Astrocyte of the spinal cord (primary cell): ENCODE measurements around the gene IGFN1.

ENCODE experiments used
- DNase-seq: peaks from one replicate; pipeline ENCODE4 v3.0.0; 2011; ENCODE audit warnings: low read depth, low spot score
- H3K4me3 ChIP-seq: 2 replicates; pipeline ENCODE4 v1.5.1; 2011; ENCODE audit warnings: low read depth, mild to moderate bottlenecking, low read length, moderate library complexity
- in situ Hi-C: cut with HindIII; loops from 2 replicates; pipeline ENCODE4 v1.10.0; 2017; ENCODE audit warnings: low sequenced_read_pairs
- TF ChIP-seq, protein P1 (sequence below): IDR thresholded peaks from 2 replicates; pipeline ENCODE4 v1.5.1; 2012; ENCODE audit warnings: low read depth, mild to moderate bottlenecking, low read length, inconsistent platforms

Gene IGFN1

DNA sequence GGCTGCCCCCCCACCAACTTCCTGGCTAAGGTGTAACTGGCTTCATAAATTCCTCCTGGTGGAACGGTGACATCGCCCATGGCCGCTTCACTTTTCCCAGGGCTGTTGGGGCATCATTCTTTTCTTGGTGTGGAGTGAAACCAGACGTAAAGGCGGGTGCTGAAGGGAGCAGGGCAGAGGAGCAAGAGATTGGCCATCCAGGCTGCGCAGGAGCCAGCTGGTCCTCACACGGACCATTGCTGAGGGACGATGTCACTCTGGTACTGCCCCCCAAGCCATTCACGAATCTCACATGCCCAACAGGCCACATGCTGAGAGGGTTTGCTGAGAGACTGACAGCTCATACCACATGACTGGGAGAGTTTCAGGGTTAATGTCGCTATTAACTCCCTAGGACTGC lies 82.2 kb downstream of the IGFN1 start:
- in situ Hi-C loops = no loop called here
- no peak for DNase-seq
- TF ChIP-seq, protein P1, sequence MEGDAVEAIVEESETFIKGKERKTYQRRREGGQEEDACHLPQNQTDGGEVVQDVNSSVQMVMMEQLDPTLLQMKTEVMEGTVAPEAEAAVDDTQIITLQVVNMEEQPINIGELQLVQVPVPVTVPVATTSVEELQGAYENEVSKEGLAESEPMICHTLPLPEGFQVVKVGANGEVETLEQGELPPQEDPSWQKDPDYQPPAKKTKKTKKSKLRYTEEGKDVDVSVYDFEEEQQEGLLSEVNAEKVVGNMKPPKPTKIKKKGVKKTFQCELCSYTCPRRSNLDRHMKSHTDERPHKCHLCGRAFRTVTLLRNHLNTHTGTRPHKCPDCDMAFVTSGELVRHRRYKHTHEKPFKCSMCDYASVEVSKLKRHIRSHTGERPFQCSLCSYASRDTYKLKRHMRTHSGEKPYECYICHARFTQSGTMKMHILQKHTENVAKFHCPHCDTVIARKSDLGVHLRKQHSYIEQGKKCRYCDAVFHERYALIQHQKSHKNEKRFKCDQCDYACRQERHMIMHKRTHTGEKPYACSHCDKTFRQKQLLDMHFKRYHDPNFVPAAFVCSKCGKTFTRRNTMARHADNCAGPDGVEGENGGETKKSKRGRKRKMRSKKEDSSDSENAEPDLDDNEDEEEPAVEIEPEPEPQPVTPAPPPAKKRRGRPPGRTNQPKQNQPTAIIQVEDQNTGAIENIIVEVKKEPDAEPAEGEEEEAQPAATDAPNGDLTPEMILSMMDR = no peak
- H3K4me3 ChIP-seq = no peak overlapping the region

DNA sequence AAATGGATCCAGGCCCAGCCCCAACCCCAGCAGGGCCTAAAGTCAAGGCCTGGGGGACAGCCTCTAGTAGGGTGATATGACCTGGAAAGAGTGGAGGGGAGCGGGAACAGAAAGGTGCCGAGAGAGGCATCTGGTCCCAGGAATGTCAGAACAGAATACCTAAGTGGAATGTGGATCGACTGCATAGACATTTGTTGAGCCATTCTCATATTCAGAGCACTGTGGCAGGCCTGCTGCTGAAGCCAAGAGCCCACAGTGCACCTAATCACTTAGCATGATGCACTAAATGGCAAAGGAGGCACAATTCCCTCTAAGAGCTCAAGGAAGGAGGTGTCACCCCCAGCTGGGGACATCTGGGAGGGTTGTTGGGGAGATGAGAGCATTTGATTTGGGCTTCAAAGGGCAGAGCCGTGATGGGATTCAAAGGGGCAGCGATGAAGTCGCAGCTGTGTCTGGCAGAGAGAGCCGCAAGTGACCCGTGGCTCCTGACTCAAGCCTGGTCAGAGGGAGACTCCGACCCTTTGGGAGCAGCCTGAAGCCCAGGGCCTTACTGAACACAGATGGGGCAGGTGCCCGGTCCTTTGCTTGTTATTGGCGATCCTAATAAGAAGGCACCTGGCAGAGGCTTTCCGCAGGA lies 84.1 kb downstream of the IGFN1 start:
- H3K4me3 ChIP-seq = no peak overlapping the region
- TF ChIP-seq, protein P1 = no peak
- no peak for DNase-seq
- in situ Hi-C loops = no loop called here

DNA sequence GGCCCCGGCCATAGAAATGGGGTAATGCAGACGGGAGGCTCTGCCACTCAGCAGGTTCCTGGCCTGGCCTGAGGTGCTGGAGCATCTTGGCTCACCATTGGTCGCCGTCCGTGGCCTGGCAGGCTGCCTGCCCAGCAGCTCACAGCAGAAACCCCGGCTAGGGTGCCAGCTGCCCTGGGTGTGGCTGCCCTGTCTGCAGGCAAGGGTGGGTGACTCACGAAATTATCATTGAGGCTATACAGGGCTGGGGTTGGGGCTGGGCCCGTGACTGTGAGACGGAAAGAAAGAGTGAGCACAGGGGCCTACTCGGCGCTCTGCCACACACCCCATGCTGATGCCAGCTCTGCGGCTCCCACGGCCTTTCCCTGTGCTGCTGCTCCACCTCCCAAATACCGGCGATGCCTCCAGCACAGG lies 84.6 kb downstream of the IGFN1 start:
- in situ Hi-C loops = no loop called here
- TF ChIP-seq, protein P1 = no peak
- no peak overlapping the region for H3K4me3 ChIP-seq
- peak; percentile 85 for DNase-seq

DNA sequence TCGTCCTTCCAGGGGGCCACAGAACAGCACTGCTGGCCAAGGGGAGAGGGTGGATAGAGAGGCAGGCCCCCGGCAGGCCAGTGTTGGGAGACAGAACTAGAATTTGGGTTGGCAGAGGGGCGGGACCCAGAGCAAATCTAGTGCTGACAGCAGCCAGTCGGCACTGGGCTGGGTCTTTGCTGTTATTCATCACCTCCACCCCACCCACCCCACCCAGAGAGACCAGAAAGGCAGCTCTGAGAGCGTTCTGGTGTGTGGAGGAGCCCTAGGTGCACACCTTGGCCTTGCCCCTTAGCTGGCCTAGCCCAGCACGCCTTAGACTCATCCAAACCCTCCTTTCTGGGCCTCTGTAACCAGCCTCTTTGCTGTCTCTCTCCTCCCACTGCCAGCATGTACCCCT lies 86.3 kb downstream of the IGFN1 start:
- in situ Hi-C loops = no loop called here
- TF ChIP-seq, protein P1 = no peak
- H3K4me3 ChIP-seq = no peak overlapping the region
- no peak for DNase-seq

DNA sequence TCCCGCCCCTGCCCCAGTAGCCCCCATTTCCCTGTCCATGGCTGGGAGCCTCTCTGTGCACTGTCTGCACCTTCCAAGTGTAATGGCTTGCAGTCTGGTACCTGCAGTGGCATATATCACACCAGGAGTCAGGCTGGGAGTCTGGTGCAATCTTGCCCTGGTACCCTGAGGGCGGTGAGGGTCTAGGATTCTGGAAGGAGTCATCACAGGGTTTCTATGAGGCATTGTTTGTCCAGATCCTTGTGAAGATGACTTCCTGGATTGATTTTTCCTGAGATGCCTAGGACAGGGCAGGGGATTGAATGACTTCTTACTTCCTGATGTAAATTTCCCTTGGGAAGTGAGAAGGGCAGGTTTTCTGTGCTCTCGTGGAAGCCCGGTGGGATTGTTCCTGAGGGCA lies 86.8 kb downstream of the IGFN1 start:
- no peak overlapping the region for H3K4me3 ChIP-seq
- TF ChIP-seq, protein P1 = no peak
- DNase-seq = no peak
- in situ Hi-C loops = no loop called here
